Liver (tissue), 9 donors: ENCODE data around the gene RRAGC. TPM values are rescaled to one million over a fixed set of nuclear protein-coding genes. Genes with fewer than 3 reads are reported as not detected.

ENCODE experiments used
- DNase-seq: peaks from one replicate; pipeline ENCODE4 v3.0.0-alpha.2; 2017; ENCODE audit warnings: low spot score
- H3K27ac ChIP-seq, 2 donors: one replicate each; pipeline ENCODE4 v1.7.0; 2013; ENCODE audit warnings: inconsistent platforms in 2 of 2, low read length in 2 of 2, control low read depth in 1 of 2, low read depth in 1 of 2, mild to moderate bottlenecking in 1 of 2
- H3K27me3 ChIP-seq, 4 donors: one replicate each; pipeline versions ENCODE4 v1.6.1 to v1.7.0; 2013; ENCODE audit warnings: low read length in 3 of 4, inconsistent platforms in 1 of 4, mild to moderate bottlenecking in 1 of 4, moderate library complexity in 1 of 4; ENCODE audit not compliant: control insufficient read depth in 4 of 4, insufficient read depth in 4 of 4
- H3K36me3 ChIP-seq, 4 donors: one replicate each; pipeline versions ENCODE4 v1.6.1 to v1.7.0; 2013; ENCODE audit warnings: low read length in 3 of 4, mild to moderate bottlenecking in 3 of 4, low read depth in 1 of 4, moderate library complexity in 1 of 4; ENCODE audit not compliant: control insufficient read depth in 4 of 4, insufficient read depth in 3 of 4
- H3K4me1 ChIP-seq, 4 donors: one replicate each; pipeline versions ENCODE4 v1.6.1 to v1.7.0; 2013; ENCODE audit warnings: low read length in 3 of 4, mild to moderate bottlenecking in 3 of 4, moderate library complexity in 1 of 4; ENCODE audit not compliant: control insufficient read depth in 4 of 4, insufficient read depth in 4 of 4
- H3K4me3 ChIP-seq, 3 donors: one replicate each; pipeline versions ENCODE4 v1.6.1 to v1.7.0; 2013; ENCODE audit warnings: low read length in 3 of 3, control low read depth in 1 of 3, low read depth in 1 of 3, mild to moderate bottlenecking in 1 of 3
- H3K9ac ChIP-seq, 2 donors: one replicate each; pipeline ENCODE4 v1.7.0; 2013; ENCODE audit warnings: low read length in 2 of 2, mild to moderate bottlenecking in 2 of 2, moderate library complexity in 2 of 2, control low read depth in 1 of 2, low read depth in 1 of 2
- H3K9me3 ChIP-seq, 4 donors: one replicate each; pipeline versions ENCODE4 v1.6.1 to v1.7.0; 2013; ENCODE audit warnings: low read length in 3 of 4; ENCODE audit not compliant: control insufficient read depth in 4 of 4
- EGR1 ChIP-seq, 2 donors: IDR thresholded peaks; 2 replicates each; pipeline ENCODE4 v1.6.1; 2016 to 2018; ENCODE audit warnings: antibody characterized with exemption in 2 of 2, low read depth in 2 of 2
- FOXA2 ChIP-seq: IDR thresholded peaks from 2 replicates; pipeline ENCODE4 v1.6.1; 2016; ENCODE audit warnings: antibody characterized with exemption
- JUND ChIP-seq, 2 donors: IDR thresholded peaks; 2 replicates each; pipeline ENCODE4 v1.6.1; 2016; ENCODE audit warnings: antibody characterized with exemption in 2 of 2
- RXRA ChIP-seq, 2 donors: IDR thresholded peaks; 2 replicates each; pipeline ENCODE4 v1.6.1; 2017 to 2018; ENCODE audit warnings: antibody characterized with exemption in 2 of 2, mild to moderate bottlenecking in 1 of 2
- SP1 ChIP-seq: IDR thresholded peaks from 2 replicates; pipeline ENCODE4 v1.6.1; 2018; ENCODE audit warnings: antibody characterized with exemption, mild to moderate bottlenecking
- YY1 ChIP-seq: IDR thresholded peaks from 2 replicates; pipeline ENCODE4 v1.6.1; 2016; ENCODE audit warnings: antibody characterized with exemption, mild to moderate bottlenecking
- WGBS: extraction: QIAGEN DNeasy Blood & Tissue Kit; methylation state at CpG from one replicate; pipeline ENCODE4 v1.1.7; 2013; 5-methylcytosine and 5-hydroxymethylcytosine counted together
- polyA plus RNA-seq, 2 donors: library from polyadenylated mRNA; stranded (reverse) in 1 of 2; unstranded in 1 of 2; fragments of 200-250 nt in 1 of 2; fragments of >200 nt in 1 of 2; fragmentation: Nextera tagmentation in 1 of 2; extraction: Ambion mirVana in 1 of 2; gene quantifications; one replicate each; pipeline versions ENCODE4 v1.2.1 to v1.2.3, GENCODE V29; 2013 to 2015
- total RNA-seq, 2 donors: library from RNA; depleted of rRNA; stranded (reverse); fragments of >200 nt; gene quantifications; one replicate each; pipeline ENCODE4 v1.2.3, GENCODE V29; 2014
- TF ChIP-seq, protein P1 (sequence below): IDR thresholded peaks from 2 replicates; pipeline ENCODE4 v1.6.1; 2016; ENCODE audit warnings: antibody characterized with exemption
- TF ChIP-seq, protein P2 (sequence below): IDR thresholded peaks from 2 replicates; pipeline ENCODE4 v1.6.1; 2016; ENCODE audit warnings: antibody characterized with exemption
- TF ChIP-seq, protein P3 (sequence below): fragments of 150-350 bp; IDR thresholded peaks from 2 replicates; pipeline ENCODE4 v1.5.1; 2017; ENCODE audit warnings: improper control_type of control experiment, low read depth, low read length; ENCODE audit not compliant: missing input control
- donor health status: healthy.
- donor health status: healthy.
- donor health status: healthy.
- donor health status: healthy.
- donor health status: healthy.

Gene RRAGC
- total and polyA plus RNA-seq, 4 donors = 6.6 to 10.1 (median 7.2) TPM

DNA sequence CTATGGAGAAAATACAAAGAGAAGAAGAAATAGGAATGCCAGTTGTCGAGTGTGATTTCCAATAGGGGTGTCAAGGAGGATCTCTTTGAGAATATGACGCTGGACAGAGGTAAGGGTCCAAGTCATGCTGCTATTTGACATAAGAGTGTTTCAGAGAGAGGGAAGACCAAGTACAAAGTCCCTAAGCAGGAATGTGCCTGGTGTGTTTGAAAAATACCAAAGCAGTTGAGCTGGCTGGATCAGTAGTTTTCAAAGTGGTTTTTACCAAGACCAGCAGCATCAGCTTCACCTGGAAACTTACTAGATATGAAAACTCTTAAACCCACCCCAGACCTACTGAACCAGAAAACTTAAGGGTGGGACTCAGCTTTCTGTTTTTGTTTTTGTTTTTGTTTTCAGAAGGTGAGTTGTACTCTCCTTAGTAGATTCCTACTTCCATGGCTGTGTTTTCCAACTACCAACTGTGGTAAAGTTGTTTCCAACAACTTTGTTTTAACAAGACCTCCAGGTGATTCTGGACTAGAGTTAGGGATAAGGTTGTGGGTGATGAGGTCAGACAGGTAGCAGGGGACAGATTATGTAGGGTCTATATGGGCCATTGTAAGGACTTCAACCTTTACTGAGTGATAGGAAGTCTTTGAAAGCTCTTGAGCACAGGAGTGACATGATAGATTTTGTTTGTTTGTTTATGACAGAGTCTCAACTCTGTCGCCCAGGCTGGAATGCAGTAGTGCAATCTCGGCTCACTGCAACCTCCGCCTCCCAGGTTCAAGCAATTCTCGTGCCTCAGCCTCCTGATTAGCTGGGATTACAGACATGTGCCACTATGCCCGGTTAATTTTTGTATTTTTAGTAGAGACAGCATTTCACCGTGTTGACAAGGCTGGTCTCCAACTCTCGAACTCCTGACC is 29.1 kb upstream of the RRAGC start:
- WGBS = 76% methylated on average over 9 of the region's 9 CpGs
- H3K27ac ChIP-seq = no peak overlapping the region

DNA sequence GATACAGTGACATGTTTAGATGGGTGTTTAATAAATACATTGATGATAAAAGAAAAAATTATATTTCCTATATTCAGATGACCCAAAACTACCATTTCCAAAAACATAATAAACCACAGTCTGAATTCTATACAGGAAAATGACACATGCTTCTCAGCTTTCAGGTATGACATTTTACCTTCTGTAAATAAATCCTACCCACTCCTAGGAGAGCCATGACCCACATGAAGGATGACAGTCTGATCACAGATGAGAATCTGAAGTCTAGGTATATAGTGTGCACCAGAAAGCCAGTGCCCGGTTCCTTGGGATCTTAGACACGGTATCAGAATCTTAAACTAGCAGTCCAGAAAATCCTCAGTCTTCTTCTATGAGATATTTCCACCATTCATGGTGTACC is 25.5 kb upstream of the RRAGC start:
- TF ChIP-seq, protein P1, sequence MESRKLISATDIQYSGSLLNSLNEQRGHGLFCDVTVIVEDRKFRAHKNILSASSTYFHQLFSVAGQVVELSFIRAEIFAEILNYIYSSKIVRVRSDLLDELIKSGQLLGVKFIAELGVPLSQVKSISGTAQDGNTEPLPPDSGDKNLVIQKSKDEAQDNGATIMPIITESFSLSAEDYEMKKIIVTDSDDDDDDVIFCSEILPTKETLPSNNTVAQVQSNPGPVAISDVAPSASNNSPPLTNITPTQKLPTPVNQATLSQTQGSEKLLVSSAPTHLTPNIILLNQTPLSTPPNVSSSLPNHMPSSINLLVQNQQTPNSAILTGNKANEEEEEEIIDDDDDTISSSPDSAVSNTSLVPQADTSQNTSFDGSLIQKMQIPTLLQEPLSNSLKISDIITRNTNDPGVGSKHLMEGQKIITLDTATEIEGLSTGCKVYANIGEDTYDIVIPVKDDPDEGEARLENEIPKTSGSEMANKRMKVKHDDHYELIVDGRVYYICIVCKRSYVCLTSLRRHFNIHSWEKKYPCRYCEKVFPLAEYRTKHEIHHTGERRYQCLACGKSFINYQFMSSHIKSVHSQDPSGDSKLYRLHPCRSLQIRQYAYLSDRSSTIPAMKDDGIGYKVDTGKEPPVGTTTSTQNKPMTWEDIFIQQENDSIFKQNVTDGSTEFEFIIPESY = no peak
- TF ChIP-seq RXRA (IDR thresholded peaks at IDR 0.05) (no peak), FOXA2 (no peak), SP1 (no peak)
- TF ChIP-seq, protein P2, sequence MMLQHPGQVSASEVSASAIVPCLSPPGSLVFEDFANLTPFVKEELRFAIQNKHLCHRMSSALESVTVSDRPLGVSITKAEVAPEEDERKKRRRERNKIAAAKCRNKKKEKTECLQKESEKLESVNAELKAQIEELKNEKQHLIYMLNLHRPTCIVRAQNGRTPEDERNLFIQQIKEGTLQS = no peak
- TF ChIP-seq, protein P3, sequence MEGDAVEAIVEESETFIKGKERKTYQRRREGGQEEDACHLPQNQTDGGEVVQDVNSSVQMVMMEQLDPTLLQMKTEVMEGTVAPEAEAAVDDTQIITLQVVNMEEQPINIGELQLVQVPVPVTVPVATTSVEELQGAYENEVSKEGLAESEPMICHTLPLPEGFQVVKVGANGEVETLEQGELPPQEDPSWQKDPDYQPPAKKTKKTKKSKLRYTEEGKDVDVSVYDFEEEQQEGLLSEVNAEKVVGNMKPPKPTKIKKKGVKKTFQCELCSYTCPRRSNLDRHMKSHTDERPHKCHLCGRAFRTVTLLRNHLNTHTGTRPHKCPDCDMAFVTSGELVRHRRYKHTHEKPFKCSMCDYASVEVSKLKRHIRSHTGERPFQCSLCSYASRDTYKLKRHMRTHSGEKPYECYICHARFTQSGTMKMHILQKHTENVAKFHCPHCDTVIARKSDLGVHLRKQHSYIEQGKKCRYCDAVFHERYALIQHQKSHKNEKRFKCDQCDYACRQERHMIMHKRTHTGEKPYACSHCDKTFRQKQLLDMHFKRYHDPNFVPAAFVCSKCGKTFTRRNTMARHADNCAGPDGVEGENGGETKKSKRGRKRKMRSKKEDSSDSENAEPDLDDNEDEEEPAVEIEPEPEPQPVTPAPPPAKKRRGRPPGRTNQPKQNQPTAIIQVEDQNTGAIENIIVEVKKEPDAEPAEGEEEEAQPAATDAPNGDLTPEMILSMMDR = no peak
- Histone ChIP-seq H3K4me1 (no peaks in the 10 kb centered on the region), H3K36me3 (no peaks in the 10 kb centered on the region), H3K27ac (no peak overlapping the region), H3K9me3 (no peaks in the 10 kb centered on the region), H3K27me3 (no peaks in the 10 kb centered on the region), H3K9ac (no peak overlapping the region), H3K4me3 (no peak overlapping the region)
- DNase-seq = no peak
- WGBS = 92% methylated on average over 2 of the region's 2 CpGs

More for the DNA sequence above, 29.1 kb upstream of the RRAGC start:
- H3K9ac ChIP-seq = no peak overlapping the region
- H3K4me3 ChIP-seq = no peak overlapping the region
- H3K9me3 ChIP-seq = no peaks in the 10 kb centered on the region
- DNase-seq = no peak
- H3K27me3 ChIP-seq = no peaks in the 10 kb centered on the region
- no peaks in the 10 kb centered on the region for H3K4me1 ChIP-seq
- H3K36me3 ChIP-seq = no peaks in the 10 kb centered on the region
- TF ChIP-seq YY1 = no peak
- no peak for TF ChIP-seq EGR1 (IDR thresholded peaks at IDR 0.05; ENCODE audit: low read depth in 2 of 2)
- TF ChIP-seq JUND (IDR thresholded peaks at IDR 0.05) = no peak
- TF ChIP-seq, protein P1 = no peak
- TF ChIP-seq, protein P3 = no peak
